Thyroid gland (tissue), 4 donors: Measurements from ENCODE around the gene CYTH1. TPM values are rescaled to one million over a fixed set of nuclear protein-coding genes. Genes with fewer than 3 reads are reported as not detected.
A peak's percentile ranks its signal among the peaks of the same experiment; 100 is the strongest.
"Not testable (repeated sequence)": the region's sequence is repeated elsewhere in the genome, so short reads cannot be mapped to it uniquely, and the experiment has no call there.

Experiments used
- DNase-seq, 2 donors: peaks; one replicate each; pipeline ENCODE4 v3.0.0-alpha.2; 2019
- H3K27ac ChIP-seq, 3 donors: fragments of 200-600 bp; sonication (generic); 1 replicate in 2 of 3; 2 replicates in 1 of 3; pipeline ENCODE4 v1.5.1; 2016 to 2019; ENCODE audit warnings: mild to moderate bottlenecking in 1 of 3, moderate library complexity in 1 of 3
- H3K27me3 ChIP-seq: fragments of 200-600 bp; sonication (generic); one replicate; pipeline ENCODE4 v1.5.1; 2019
- H3K36me3 ChIP-seq, 2 donors: fragments of 200-600 bp; sonication (generic); one replicate each; pipeline ENCODE4 v1.5.1; 2016 to 2019
- H3K4me1 ChIP-seq, 2 donors: fragments of 200-600 bp; sonication (generic); one replicate each; pipeline ENCODE4 v1.5.1; 2017 to 2019
- H3K4me3 ChIP-seq, 3 donors: fragments of 200-600 bp; sonication (generic); replicated peaks in 1 of 3; 1 replicate in 2 of 3; 2 replicates in 1 of 3; pipeline ENCODE4 v1.5.1; 2016; ENCODE audit warnings: mild to moderate bottlenecking in 1 of 3
- H3K9me3 ChIP-seq: fragments of 200-600 bp; sonication (generic); one replicate; pipeline ENCODE4 v1.5.1; 2017
- POLR2A ChIP-seq, 2 donors: fragments of 450-650 bp; IDR thresholded peaks; one replicate each; pipeline ENCODE4 v1.6.1; 2017; ENCODE audit warnings: antibody characterized with exemption in 2 of 2, mild to moderate bottlenecking in 2 of 2, moderate library complexity in 1 of 2
- WGBS, 2 donors: methylation state at CpG; one replicate each; pipeline ENCODE4 v1.1.5; 2017; 5-methylcytosine and 5-hydroxymethylcytosine counted together
- intact Hi-C: fragments of 100-400 bp; cut with DNase I; formaldehyde crosslinking; loops from one replicate; pipeline ENCODE4 v1.15.1; 2023
- total RNA-seq, 4 donors: library from RNA; depleted of rRNA; stranded (reverse); fragments of >200 nt; gene quantifications; one replicate each; pipeline ENCODE4 v1.2.3, GENCODE V29; 2016
- TF ChIP-seq, protein P1 (sequence below), 6 experiments: fragments of 200-600 bp in 3 of 6; fragments of 450-650 bp in 3 of 6; sonication (generic) in 3 of 6; IDR thresholded peaks; one replicate each; pipeline ENCODE4 v1.5.1; 2016 to 2019; ENCODE audit warnings: antibody characterized with exemption in 6 of 6, mild to moderate bottlenecking in 2 of 6, inconsistent platforms in 1 of 6, moderate library complexity in 1 of 6

Gene CYTH1
- total RNA-seq, 4 donors from 2014 or later = 69.0 to 94.5 (median 75.7) TPM

GRCh38 chr17:78753316-78754250, 28.5 kb downstream of the CYTH1 start:
- TF ChIP-seq, protein P1, sequence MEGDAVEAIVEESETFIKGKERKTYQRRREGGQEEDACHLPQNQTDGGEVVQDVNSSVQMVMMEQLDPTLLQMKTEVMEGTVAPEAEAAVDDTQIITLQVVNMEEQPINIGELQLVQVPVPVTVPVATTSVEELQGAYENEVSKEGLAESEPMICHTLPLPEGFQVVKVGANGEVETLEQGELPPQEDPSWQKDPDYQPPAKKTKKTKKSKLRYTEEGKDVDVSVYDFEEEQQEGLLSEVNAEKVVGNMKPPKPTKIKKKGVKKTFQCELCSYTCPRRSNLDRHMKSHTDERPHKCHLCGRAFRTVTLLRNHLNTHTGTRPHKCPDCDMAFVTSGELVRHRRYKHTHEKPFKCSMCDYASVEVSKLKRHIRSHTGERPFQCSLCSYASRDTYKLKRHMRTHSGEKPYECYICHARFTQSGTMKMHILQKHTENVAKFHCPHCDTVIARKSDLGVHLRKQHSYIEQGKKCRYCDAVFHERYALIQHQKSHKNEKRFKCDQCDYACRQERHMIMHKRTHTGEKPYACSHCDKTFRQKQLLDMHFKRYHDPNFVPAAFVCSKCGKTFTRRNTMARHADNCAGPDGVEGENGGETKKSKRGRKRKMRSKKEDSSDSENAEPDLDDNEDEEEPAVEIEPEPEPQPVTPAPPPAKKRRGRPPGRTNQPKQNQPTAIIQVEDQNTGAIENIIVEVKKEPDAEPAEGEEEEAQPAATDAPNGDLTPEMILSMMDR (IDR thresholded peaks at IDR 0.05) = no peak
- no peak for TF ChIP-seq POLR2A (IDR thresholded peaks at IDR 0.05)
- Histone ChIP-seq H3K27me3 (no peaks in the 10 kb centered on the region), H3K9me3 (no peaks in the 10 kb centered on the region), H3K4me3 (no peak overlapping the region), H3K4me1 (peaks cover 20 to 26% of the 10 kb centered on the region in 2 donors), H3K36me3 (no peaks in the 10 kb centered on the region), H3K27ac (no peak overlapping the region)
- no peak for DNase-seq
- WGBS, 2 donors = 88 to 91% methylated on average over 13 of the region's 13 CpGs
- intact Hi-C loops = no loop called here

DNA sequence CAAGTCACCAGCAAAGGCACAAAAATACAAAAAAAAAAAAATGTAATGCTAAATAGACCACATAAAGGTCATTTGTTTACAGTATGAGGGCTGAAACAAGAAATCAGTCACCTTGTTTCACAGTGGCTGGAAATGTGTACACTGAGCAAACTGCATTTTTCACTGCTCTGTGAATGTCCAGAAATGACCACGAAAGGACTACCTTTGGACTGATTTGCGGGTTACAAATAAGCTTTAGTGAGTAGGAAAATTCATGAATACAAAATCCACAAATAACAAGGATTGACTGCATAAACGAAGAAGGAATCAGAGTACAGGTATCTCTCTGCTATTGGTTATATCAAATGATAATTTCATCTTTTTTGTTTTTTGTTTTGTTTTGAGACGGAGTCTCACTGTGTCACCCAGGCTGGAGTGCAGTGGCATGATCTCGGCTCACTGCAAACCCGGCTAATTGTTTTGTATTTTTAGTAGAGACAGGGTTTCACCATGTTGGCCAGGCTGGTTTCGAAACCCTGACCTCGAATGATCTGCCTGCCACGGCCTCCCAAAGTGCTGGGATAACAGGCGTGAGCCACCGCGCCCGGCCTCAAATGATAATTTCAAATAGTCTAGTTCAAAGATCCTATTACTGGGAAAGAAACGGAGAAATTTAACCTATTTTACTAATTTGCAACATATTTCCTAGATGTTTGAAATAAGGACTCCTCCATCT, 30.5 kb downstream of the CYTH1 start:
- Histone ChIP-seq H3K4me1 (peaks cover 24 to 35% of the 10 kb centered on the region in 2 donors), H3K27ac (no peak overlapping the region), H3K27me3 (no peaks in the 10 kb centered on the region), H3K9me3 (no peaks in the 10 kb centered on the region), H3K36me3 (no peaks in the 10 kb centered on the region), H3K4me3 (no peak overlapping the region)
- DNase-seq = no peak
- TF ChIP-seq, protein P1 (IDR thresholded peaks at IDR 0.05) = no peak
- no peak for TF ChIP-seq POLR2A (IDR thresholded peaks at IDR 0.05)
- WGBS, 2 donors = 93 to 94% methylated on average over 14 of the region's 14 CpGs
- intact Hi-C loops = no loop called here

- H3K27ac ChIP-seq, H3K4me3 ChIP-seq, H3K27me3 ChIP-seq, DNase-seq, intact Hi-C loops, H3K9me3 ChIP-seq, H3K36me3 ChIP-seq: not testable (repeated sequence)
- H3K4me1 ChIP-seq = peaks cover 30 to 42% of the 10 kb centered on the region in 2 donors
- WGBS, 2 donors = 98 to 100% methylated on average over 5 of the region's 5 CpGs
These were observed 31.1 kb downstream of the CYTH1 start for GRCh38 chr17:78751000-78751399.

GRCh38 chr17:78748730-78749317, 33.2 kb downstream of the CYTH1 start:
- no peaks in the 10 kb centered on the region for H3K36me3 ChIP-seq
- TF ChIP-seq, protein P1 (IDR thresholded peaks at IDR 0.05) = no peak
- TF ChIP-seq POLR2A (IDR thresholded peaks at IDR 0.05) = no peak

GRCh38 chr17:78748048-78748729, 33.9 kb downstream of the CYTH1 start:
- H3K9me3 ChIP-seq = no peaks in the 10 kb centered on the region
- intact Hi-C loops = loop anchor here (10.0 kb wide), 1 partner anchor 253 kb away; no protein-coding TSS in a partner anchor
- H3K27me3 ChIP-seq = no peaks in the 10 kb centered on the region
- TF ChIP-seq POLR2A (IDR thresholded peaks at IDR 0.05) = no peak
- TF ChIP-seq, protein P1 (IDR thresholded peaks at IDR 0.05) = no peak
- H3K4me3 ChIP-seq = no peak overlapping the region
- WGBS, 2 donors = 74 to 83% methylated on average over 6 of the region's 6 CpGs
- H3K4me1 ChIP-seq = peaks cover 41 to 51% of the 10 kb centered on the region in 2 donors
- peak overlapping the region in 2 of 3 donors; percentile 66 to 78 for H3K27ac ChIP-seq
- no peaks in the 10 kb centered on the region for H3K36me3 ChIP-seq
- DNase-seq = no peak

More at GRCh38 chr17:78748730-78749317, 33.2 kb downstream of the CYTH1 start:
- Histone ChIP-seq H3K9me3 (no peaks in the 10 kb centered on the region), H3K27me3 (no peaks in the 10 kb centered on the region), H3K4me3 (no peak overlapping the region), H3K4me1 (peaks cover 41 to 51% of the 10 kb centered on the region in 2 donors), H3K27ac (peak overlapping the region in 2 of 3 donors; percentile 66 to 78)
- DNase-seq = no peak
- 79 to 85% methylated on average over 8 of the region's 8 CpGs for WGBS, 2 donors
- intact Hi-C loops = loop anchor here (10.0 kb wide), 1 partner anchor 254 kb away; no protein-coding TSS in a partner anchor
